ENCODE data around the gene SDHA. TPM values are rescaled to one million over a fixed set of nuclear protein-coding genes. Genes with fewer than 3 reads are reported as not detected.
A peak's percentile ranks its signal among the peaks of the same experiment; 100 is the strongest.
"Not testable (repeated sequence)": the region's sequence is repeated elsewhere in the genome, so short reads cannot be mapped to it uniquely, and the experiment has no call there.

Gene SDHA
- total RNA-seq, 2 donors from 2014 or later, result 66.7 to 99.1 TPM

- DNase-seq (ENCODE audit: low spot score), result no peak
- Histone ChIP-seq H3K9me3 (no peaks in the 10 kb centered on the region), H3K4me3 (no peak overlapping the region), H3K27me3 (replicated peaks; ENCODE audit: insufficient read depth) (no peaks in the 10 kb centered on the region), H3K36me3 (peaks cover 0 to 4% of the 10 kb centered on the region in 2 donors), H3K4me1 (replicated peaks) (no peaks in the 10 kb centered on the region), H3K27ac (no peak overlapping the region)
- TF ChIP-seq POLR2AphosphoS5 (IDR thresholded peaks at IDR 0.05) (no peak), POLR2A (IDR thresholded peaks at IDR 0.05) (no peak)
- TF ChIP-seq, protein P1, sequence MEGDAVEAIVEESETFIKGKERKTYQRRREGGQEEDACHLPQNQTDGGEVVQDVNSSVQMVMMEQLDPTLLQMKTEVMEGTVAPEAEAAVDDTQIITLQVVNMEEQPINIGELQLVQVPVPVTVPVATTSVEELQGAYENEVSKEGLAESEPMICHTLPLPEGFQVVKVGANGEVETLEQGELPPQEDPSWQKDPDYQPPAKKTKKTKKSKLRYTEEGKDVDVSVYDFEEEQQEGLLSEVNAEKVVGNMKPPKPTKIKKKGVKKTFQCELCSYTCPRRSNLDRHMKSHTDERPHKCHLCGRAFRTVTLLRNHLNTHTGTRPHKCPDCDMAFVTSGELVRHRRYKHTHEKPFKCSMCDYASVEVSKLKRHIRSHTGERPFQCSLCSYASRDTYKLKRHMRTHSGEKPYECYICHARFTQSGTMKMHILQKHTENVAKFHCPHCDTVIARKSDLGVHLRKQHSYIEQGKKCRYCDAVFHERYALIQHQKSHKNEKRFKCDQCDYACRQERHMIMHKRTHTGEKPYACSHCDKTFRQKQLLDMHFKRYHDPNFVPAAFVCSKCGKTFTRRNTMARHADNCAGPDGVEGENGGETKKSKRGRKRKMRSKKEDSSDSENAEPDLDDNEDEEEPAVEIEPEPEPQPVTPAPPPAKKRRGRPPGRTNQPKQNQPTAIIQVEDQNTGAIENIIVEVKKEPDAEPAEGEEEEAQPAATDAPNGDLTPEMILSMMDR (IDR thresholded peaks at IDR 0.05), result no peak
- intact Hi-C loops (cut with DNase I), result no loop called here
- 98% methylated on average over 13 of the region's 13 CpGs for WGBS
Observed at GRCh38 chr5:257148-257547, 39.0 kb downstream of the SDHA start.

DNA sequence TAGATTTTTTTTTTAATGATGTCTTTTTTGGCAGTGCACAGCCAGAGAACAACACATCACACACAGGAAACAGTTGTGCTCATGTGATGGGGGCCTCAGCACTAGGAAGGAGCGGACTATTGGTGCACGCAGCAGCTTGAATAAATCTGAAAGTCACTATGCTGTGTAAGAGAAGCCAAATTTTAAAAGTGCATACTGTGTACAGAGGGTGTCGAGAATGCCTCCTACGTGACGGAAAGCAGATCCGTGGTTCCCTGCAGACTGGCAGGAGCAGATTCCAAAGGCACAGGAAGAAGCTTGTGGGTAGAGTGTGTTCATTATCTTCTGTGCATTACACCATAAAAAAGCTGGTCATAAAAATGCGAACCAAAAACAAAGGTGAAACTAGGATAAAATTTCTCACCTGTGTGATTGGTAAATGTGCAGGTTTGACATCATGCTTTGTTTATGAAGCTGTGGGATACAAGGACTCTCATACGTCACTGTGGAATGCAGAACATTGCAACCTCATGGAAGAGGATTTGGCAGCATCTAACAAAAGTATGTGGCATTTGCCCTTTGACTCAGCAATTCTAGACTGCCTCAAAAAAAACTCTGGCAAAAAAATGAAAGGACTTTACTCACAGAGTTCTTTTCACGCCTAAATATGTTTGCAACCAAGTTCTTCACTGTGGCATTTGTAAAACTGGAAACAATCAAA lies 45.3 kb downstream of the SDHA start:
- intact Hi-C loops (cut with DNase I); DNase-seq (ENCODE audit: low spot score); H3K4me3 ChIP-seq; H3K4me1 ChIP-seq (replicated peaks); H3K27ac ChIP-seq; H3K36me3 ChIP-seq; H3K27me3 ChIP-seq (replicated peaks; ENCODE audit: insufficient read depth); H3K9me3 ChIP-seq: not testable (repeated sequence)
- 72% methylated on average over 9 of the region's 9 CpGs for WGBS

DNA sequence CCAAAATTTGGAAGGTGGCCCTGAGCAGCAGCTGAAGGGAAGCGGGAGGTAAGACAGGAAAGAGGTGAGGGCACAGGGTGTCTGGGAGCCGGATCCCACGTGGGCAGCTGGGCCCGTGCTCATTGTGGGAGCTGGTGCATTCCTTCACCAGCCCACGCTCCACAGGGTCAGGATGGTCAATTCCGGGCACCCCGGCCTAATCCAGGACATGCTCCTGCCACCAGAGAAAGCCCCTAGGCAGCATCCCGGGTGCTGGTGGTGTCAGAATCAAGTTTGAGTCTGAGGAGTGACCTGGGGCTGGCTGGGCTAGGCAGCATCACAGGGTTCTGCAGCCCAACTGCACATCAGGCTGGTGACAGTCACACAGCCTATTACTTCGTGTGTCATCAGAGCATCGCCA lies 46.2 kb downstream of the SDHA start:
- 94% methylated on average over 10 of the region's 10 CpGs for WGBS

DNA sequence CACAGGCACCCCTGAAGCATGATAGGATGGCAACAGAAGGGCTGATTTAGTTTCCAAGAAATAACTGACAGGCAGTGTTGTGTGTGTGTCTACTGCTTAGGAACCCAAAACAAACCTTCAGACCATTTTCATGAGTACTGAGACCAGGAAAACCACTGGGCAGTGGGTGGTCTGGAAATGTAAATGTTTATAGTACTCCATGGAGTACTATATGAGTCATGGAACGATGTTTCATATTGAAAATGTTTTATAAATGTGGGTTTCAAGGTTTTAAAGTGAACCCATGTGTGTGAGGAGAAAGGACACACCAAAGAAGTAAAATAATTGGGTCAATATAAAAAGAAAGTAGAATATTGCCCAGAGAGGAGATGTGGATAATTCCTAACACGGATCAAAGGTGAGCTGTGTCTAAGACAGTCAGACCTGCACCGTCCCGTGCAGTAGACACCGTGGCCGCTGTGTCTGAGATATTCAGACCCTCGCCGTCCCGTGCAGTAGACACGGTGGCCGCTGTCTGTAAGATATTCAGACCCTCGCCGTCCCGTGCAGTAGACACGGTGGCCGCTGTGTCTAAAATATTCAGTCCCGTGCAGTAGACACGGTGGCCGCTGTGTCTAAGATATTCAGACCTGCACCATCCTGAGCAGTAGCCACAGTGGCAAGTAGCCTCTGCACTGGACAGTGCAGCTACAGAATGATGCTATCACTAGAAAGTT lies 48.3 kb downstream of the SDHA start:
- H3K27me3 ChIP-seq (replicated peaks; ENCODE audit: insufficient read depth); DNase-seq (ENCODE audit: low spot score); intact Hi-C loops (cut with DNase I); H3K9me3 ChIP-seq; H3K36me3 ChIP-seq; H3K27ac ChIP-seq; H3K4me1 ChIP-seq (replicated peaks); H3K4me3 ChIP-seq: not testable (repeated sequence)
- 94% methylated on average over 19 of the region's 19 CpGs for WGBS

More for the DNA sequence above, 46.2 kb downstream of the SDHA start:
- H3K36me3 ChIP-seq, result no peaks in the 10 kb centered on the region
- no peaks in the 10 kb centered on the region for H3K4me1 ChIP-seq (replicated peaks)
- no peak for DNase-seq (ENCODE audit: low spot score)
- intact Hi-C loops (cut with DNase I), result no loop called here
- H3K27me3 ChIP-seq (replicated peaks; ENCODE audit: insufficient read depth), result no peaks in the 10 kb centered on the region
- H3K27ac ChIP-seq, result no peak overlapping the region
- H3K4me3 ChIP-seq, result no peak overlapping the region
- no peaks in the 10 kb centered on the region for H3K9me3 ChIP-seq
- TF ChIP-seq, protein P1 (IDR thresholded peaks at IDR 0.05), result no peak
- no peak for TF ChIP-seq POLR2A (IDR thresholded peaks at IDR 0.05)
- TF ChIP-seq POLR2AphosphoS5 (IDR thresholded peaks at IDR 0.05), result no peak

DNA sequence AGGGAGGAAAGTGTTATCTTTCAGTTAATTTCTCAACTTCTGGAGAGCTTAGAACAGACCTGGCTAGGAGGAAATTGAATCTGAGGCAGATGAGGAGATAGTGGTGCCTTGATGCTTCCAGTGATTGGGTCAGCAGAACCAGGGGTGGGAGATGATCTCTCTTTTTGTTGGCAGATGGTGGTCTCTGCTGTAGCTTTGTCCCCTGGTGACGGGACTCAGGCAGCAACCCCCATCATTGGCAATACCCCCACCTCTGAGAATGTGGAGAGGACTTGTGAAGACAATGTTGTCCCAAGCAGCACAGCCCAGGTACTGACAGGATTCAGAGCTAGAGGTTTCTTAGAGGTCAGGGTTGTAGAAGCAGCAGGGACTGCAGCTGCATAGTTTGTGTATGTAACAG lies 49.6 kb downstream of the SDHA start:
- DNase-seq (ENCODE audit: low spot score), result no peak
- Histone ChIP-seq H3K36me3 (no peaks in the 10 kb centered on the region), H3K4me1 (replicated peaks) (no peaks in the 10 kb centered on the region), H3K4me3 (no peak overlapping the region), H3K27me3 (replicated peaks; ENCODE audit: insufficient read depth) (no peaks in the 10 kb centered on the region), H3K9me3 (no peaks in the 10 kb centered on the region), H3K27ac (no peak overlapping the region)
- intact Hi-C loops (cut with DNase I), result no loop called here
- TF ChIP-seq POLR2A (IDR thresholded peaks at IDR 0.05) (no peak), POLR2AphosphoS5 (IDR thresholded peaks at IDR 0.05) (no peak)
- TF ChIP-seq, protein P1 (IDR thresholded peaks at IDR 0.05), result no peak
- 94% methylated on average over 1 of the region's 1 CpG for WGBS

DNA sequence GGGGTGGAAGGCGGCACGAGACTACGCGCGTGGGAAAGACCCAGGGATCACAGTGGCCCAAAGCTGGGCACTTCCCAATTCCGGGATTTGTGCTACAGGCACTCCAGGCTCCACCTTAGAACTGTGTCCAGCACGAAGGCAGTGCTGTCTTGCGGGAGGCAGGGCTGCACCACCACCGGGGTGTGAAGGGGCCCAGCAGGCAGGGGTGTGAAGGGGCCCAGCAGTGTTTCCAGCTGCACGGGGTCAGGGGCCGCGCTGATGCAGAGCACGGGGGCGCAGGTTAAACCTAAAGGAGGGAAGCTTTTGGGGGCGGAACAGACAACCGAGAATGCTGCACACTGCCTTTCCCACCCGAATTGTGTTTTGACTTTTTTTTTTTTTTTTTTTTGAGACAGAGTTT lies 52.2 kb downstream of the SDHA start:
- intact Hi-C loops (cut with DNase I), result no loop called here
- WGBS, result 66% methylated on average over 16 of the region's 17 CpGs
- TF ChIP-seq POLR2A (IDR thresholded peaks at IDR 0.05) (no peak), POLR2AphosphoS5 (IDR thresholded peaks at IDR 0.05) (no peak)
- TF ChIP-seq, protein P1 (IDR thresholded peaks at IDR 0.05), result no peak

DNA sequence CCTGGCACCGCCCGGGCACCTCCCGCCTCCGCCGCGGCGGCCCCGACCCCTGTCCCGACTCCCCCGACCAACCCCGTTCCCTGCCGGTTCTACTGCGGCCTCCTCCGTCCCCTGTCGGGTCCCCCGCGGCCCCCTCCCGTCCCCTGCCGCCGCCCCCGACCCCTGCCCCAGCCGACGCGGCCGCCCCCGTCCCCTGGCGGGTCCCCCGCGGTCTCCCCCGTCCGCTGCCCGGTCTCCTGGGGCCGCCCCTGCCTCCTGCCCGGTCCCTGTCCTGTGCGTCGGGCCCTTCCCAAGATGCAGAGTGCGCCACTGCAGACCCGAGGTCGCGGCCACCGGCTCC lies 53.7 kb downstream of the SDHA start:
- intact Hi-C loops (cut with DNase I); H3K9me3 ChIP-seq; H3K4me1 ChIP-seq (replicated peaks); H3K27me3 ChIP-seq (replicated peaks; ENCODE audit: insufficient read depth); DNase-seq (ENCODE audit: low spot score); H3K36me3 ChIP-seq: not testable (repeated sequence)
- 3% methylated on average over 34 of the region's 41 CpGs for WGBS
- Histone ChIP-seq H3K4me3 (peak overlapping the region; percentile 86 to 99), H3K27ac (peak overlapping the region; percentile 81 to 87)

More for the DNA sequence above, 52.2 kb downstream of the SDHA start:
- H3K4me3 ChIP-seq, result no peak overlapping the region
- H3K36me3 ChIP-seq, result peaks cover 0 to 7% of the 10 kb centered on the region in 2 donors
- no peaks in the 10 kb centered on the region for H3K4me1 ChIP-seq (replicated peaks)
- no peaks in the 10 kb centered on the region for H3K27me3 ChIP-seq (replicated peaks; ENCODE audit: insufficient read depth)
- DNase-seq (ENCODE audit: low spot score), result no peak
- H3K27ac ChIP-seq, result peak overlapping the region in 1 of 2 donors; percentile 81
- H3K9me3 ChIP-seq, result no peaks in the 10 kb centered on the region

- H3K36me3 ChIP-seq; intact Hi-C loops (cut with DNase I); H3K27ac ChIP-seq; H3K9me3 ChIP-seq; H3K4me3 ChIP-seq; H3K27me3 ChIP-seq (replicated peaks; ENCODE audit: insufficient read depth); DNase-seq (ENCODE audit: low spot score); H3K4me1 ChIP-seq (replicated peaks): not testable (repeated sequence)
- WGBS, result 85% methylated on average over 9 of the region's 9 CpGs
Observed at GRCh38 chr5:273091-273490, 55.0 kb downstream of the SDHA start.
